Measurements from ENCODE around the gene CFAP298.

Gene CFAP298

DNA sequence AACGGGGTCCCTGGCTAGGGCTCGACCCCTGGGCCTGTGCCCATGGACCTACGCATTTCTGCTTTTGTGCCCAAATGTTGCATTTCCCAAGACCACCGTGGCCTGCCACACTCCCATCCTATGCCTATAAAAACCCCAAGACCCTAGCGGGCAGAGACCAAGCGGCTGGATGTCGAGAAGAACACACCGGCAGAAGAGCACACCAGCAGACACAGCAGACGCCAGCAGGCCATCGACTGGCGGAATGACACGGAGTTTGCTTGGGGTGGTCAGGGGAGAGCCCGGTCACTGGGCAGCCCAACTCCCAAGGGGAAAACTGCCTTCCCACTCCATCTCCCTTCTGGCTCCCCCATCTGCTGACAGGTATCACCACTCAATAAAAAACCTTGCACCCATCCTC lies 31.2 kb downstream of the CFAP298 start:
- no peak overlapping the region for H3K27ac ChIP-seq (ENCODE audit: low read depth, low read length, severe bottlenecking)
- no peaks in the 10 kb centered on the region for H3K36me3 ChIP-seq (ENCODE audit: control insufficient read depth, insufficient read depth, low read length)
- no peaks in the 10 kb centered on the region for H3K4me1 ChIP-seq (ENCODE audit: control insufficient read depth, insufficient read depth, low read length, poor library complexity, severe bottlenecking)
- H3K4me3 ChIP-seq (ENCODE audit: extremely low read depth, insufficient read depth, low read length, poor library complexity, severe bottlenecking) = no peak overlapping the region
- H3K9me3 ChIP-seq (ENCODE audit: control insufficient read depth, low read length) = no peaks in the 10 kb centered on the region
- WGBS, 2 experiments (ENCODE audit: insufficient coverage in 2 of 2) = 97 to 98% methylated on average over 8 of the region's 13 CpGs

DNA sequence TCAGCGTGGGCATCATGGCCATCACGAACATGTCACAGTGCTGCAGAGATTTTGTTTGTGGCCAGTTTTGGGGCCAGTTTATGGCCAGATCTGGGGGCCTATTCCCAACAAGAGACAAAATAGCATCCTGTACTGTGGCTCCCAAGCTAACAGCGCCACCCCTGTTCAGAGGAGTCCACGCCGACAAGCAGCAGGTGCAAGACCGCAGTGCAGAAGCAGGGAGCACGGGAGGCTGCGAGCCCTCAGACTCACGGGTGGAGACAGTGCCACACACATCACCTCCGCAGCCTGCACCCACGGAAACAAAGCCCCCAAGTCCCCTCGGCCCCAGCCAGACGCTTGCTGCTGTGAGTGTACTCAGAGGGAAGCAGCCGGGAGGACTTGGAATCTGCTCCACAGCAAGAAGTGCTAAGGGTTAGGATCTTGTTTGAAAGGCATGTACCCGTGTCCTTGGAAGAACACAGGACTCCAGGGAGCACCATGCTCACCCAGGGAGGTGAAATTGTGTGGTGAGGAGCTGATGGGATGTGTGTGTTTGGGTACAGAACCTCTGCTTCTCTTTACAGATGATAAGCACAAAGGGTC lies 34.0 kb downstream of the CFAP298 start:
- no peaks in the 10 kb centered on the region for H3K36me3 ChIP-seq (ENCODE audit: control insufficient read depth, insufficient read depth, low read length)
- no peaks in the 10 kb centered on the region for H3K4me1 ChIP-seq (ENCODE audit: control insufficient read depth, insufficient read depth, low read length, poor library complexity, severe bottlenecking)
- H3K9me3 ChIP-seq (ENCODE audit: control insufficient read depth, low read length) = no peaks in the 10 kb centered on the region
- WGBS, 2 experiments (ENCODE audit: insufficient coverage in 2 of 2) = 40% methylated on average over 8 to 11 of the region's 15 CpGs
- no peak overlapping the region for H3K27ac ChIP-seq (ENCODE audit: low read depth, low read length, severe bottlenecking)
- H3K4me3 ChIP-seq (ENCODE audit: extremely low read depth, insufficient read depth, low read length, poor library complexity, severe bottlenecking) = no peak overlapping the region

- Histone ChIP-seq H3K36me3 (ENCODE audit: control insufficient read depth, insufficient read depth, low read length) (no peaks in the 10 kb centered on the region), H3K9me3 (ENCODE audit: control insufficient read depth, low read length) (no peaks in the 10 kb centered on the region), H3K4me1 (ENCODE audit: control insufficient read depth, insufficient read depth, low read length, poor library complexity, severe bottlenecking) (no peaks in the 10 kb centered on the region), H3K27ac (ENCODE audit: low read depth, low read length, severe bottlenecking) (no peak overlapping the region), H3K4me3 (ENCODE audit: extremely low read depth, insufficient read depth, low read length, poor library complexity, severe bottlenecking) (no peak overlapping the region)
- 92 to 94% methylated on average over 10 to 11 of the region's 11 CpGs for WGBS, 2 experiments (ENCODE audit: insufficient coverage in 2 of 2)
Observed at GRCh38 chr21:32576011-32576410, 36.2 kb downstream of the CFAP298 start.

DNA sequence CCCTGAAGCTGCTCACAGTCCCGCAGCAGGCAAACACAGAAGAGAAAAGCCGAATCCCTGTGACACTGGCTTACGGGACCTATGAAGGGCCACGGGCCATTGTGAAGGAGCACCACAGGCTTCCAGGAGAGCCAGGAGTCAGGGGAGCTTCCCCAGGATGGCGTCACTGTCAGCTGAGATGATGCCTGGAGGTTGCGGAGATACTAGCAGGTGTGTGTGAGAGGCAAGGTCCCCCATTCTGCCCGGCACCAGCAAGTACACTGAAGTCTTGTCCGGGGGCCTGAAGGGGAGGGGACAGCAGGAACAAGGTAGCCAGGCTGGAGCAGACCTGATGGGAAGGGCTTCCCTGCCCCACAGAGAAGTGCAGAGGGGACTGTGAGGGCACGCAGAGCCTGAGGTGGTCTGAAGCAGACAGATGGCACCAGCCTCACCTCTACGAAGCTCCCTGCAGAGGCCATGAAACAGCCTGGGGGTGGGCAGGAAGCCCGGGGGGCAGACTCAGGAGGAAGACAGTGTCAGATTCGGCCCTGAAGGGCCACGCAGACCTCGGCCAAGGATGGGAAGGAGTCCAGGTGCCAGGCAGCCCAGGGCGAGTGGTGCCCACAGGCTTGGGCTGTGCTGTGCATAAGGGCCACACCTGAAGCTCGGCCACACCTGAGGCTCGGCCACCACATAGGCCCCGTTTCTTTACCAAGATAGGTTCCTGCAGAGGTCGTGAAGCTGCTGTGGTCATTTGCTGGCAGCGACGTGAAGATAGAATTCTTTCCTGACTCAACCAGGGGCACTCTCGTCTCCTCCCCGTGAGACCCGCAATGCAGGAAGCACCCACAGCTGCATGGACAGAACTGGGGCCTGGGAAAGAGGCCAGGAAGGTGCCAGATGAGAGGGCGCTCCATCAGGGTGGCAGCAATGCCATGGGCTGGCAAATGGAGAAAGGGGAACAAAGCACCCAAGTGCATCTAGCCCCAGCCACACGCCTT lies 36.9 kb downstream of the CFAP298 start:
- no peaks in the 10 kb centered on the region for H3K9me3 ChIP-seq (ENCODE audit: control insufficient read depth, low read length)
- H3K4me3 ChIP-seq (ENCODE audit: extremely low read depth, insufficient read depth, low read length, poor library complexity, severe bottlenecking) = no peak overlapping the region
- 91 to 92% methylated on average over 25 to 26 of the region's 26 CpGs for WGBS, 2 experiments (ENCODE audit: insufficient coverage in 2 of 2)
- no peaks in the 10 kb centered on the region for H3K4me1 ChIP-seq (ENCODE audit: control insufficient read depth, insufficient read depth, low read length, poor library complexity, severe bottlenecking)
- no peaks in the 10 kb centered on the region for H3K36me3 ChIP-seq (ENCODE audit: control insufficient read depth, insufficient read depth, low read length)
- no peak overlapping the region for H3K27ac ChIP-seq (ENCODE audit: low read depth, low read length, severe bottlenecking)

- Histone ChIP-seq H3K27ac (ENCODE audit: low read depth, low read length, severe bottlenecking) (no peak overlapping the region), H3K4me1 (ENCODE audit: control insufficient read depth, insufficient read depth, low read length, poor library complexity, severe bottlenecking) (no peaks in the 10 kb centered on the region), H3K9me3 (ENCODE audit: control insufficient read depth, low read length) (no peaks in the 10 kb centered on the region), H3K36me3 (ENCODE audit: control insufficient read depth, insufficient read depth, low read length) (no peaks in the 10 kb centered on the region), H3K4me3 (ENCODE audit: extremely low read depth, insufficient read depth, low read length, poor library complexity, severe bottlenecking) (no peak overlapping the region)
- WGBS, 2 experiments (ENCODE audit: insufficient coverage in 2 of 2) = 90 to 92% methylated on average over 17 to 19 of the region's 25 CpGs
Observed at GRCh38 chr21:32572574-32573420, 39.4 kb downstream of the CFAP298 start.

- no peaks in the 10 kb centered on the region for H3K36me3 ChIP-seq (ENCODE audit: control insufficient read depth, insufficient read depth, low read length)
- no peak overlapping the region for H3K27ac ChIP-seq (ENCODE audit: low read depth, low read length, severe bottlenecking)
- H3K9me3 ChIP-seq (ENCODE audit: control insufficient read depth, low read length) = no peaks in the 10 kb centered on the region
- H3K4me1 ChIP-seq (ENCODE audit: control insufficient read depth, insufficient read depth, low read length, poor library complexity, severe bottlenecking) = no peaks in the 10 kb centered on the region
- 85% methylated on average over 2 of the region's 3 CpGs; no CpG with 5 or more reads in 1 of the 2 experiments for WGBS, 2 experiments (ENCODE audit: insufficient coverage in 2 of 2)
- H3K4me3 ChIP-seq (ENCODE audit: extremely low read depth, insufficient read depth, low read length, poor library complexity, severe bottlenecking) = no peak overlapping the region
Observed at GRCh38 chr21:32570456-32570855, 41.7 kb downstream of the CFAP298 start.

DNA sequence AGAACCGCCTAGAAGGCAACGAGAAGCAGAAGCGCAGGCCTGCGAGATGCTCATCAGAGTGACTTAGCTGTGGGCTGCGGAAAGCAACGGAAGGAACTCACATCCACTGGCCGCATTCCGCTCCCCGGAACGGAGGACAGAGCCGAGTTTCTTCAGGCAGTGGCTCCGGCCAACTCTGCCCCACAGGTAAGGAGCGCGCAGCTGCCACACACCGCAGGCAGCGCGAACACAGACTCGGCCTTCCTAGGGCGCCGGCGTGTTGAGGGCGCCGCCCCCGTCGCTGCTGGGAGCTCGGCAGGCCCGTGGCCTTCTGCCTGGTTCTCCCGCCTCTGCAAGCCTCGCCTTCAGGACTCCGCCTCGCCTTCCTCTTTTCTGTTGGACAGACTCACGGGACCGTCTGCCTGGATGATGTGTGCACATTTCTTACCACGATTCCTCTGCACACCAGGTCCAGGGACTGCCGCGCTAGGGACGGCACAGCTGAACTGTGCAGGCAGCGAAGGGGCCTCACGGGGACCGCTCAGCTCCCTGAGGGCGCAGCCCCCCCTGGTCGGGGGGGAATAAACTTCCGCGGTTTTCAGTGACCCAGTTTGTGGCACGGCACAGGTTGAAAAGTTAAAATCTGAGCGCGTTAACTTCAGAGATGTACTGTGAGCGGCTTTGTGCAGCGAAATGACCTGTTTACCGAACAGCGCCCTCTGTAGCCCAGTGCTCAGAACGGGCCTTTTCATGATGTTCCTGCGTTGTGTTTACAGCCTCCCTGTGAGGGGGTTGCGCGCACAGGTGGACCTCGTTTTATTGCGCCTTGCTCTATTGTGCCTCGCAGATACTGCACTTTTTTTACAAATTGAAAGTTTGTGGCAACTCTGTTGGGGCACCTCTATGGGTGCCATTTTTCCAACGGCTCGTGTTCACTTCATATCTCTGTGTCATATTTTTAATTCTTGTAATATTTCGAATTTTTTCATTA lies 42.6 kb downstream of the CFAP298 start:
- H3K36me3 ChIP-seq (ENCODE audit: control insufficient read depth, insufficient read depth, low read length) = no peaks in the 10 kb centered on the region
- peak overlapping the region; percentile 45 for H3K4me3 ChIP-seq (ENCODE audit: extremely low read depth, insufficient read depth, low read length, poor library complexity, severe bottlenecking)
- no peak overlapping the region for H3K27ac ChIP-seq (ENCODE audit: low read depth, low read length, severe bottlenecking)
- no peaks in the 10 kb centered on the region for H3K9me3 ChIP-seq (ENCODE audit: control insufficient read depth, low read length)
- H3K4me1 ChIP-seq (ENCODE audit: control insufficient read depth, insufficient read depth, low read length, poor library complexity, severe bottlenecking) = no peaks in the 10 kb centered on the region
- 8 to 9% methylated on average over 56 to 58 of the region's 61 CpGs for WGBS, 2 experiments (ENCODE audit: insufficient coverage in 2 of 2)

GRCh38 chr21:32567626-32568025 lies 44.6 kb downstream of the CFAP298 start:
- WGBS, 2 experiments (ENCODE audit: insufficient coverage in 2 of 2) = 92 to 96% methylated on average over 4 to 6 of the region's 8 CpGs
- no peaks in the 10 kb centered on the region for H3K9me3 ChIP-seq (ENCODE audit: control insufficient read depth, low read length)
- H3K36me3 ChIP-seq (ENCODE audit: control insufficient read depth, insufficient read depth, low read length) = no peaks in the 10 kb centered on the region
- no peak overlapping the region for H3K4me3 ChIP-seq (ENCODE audit: extremely low read depth, insufficient read depth, low read length, poor library complexity, severe bottlenecking)
- no peak overlapping the region for H3K27ac ChIP-seq (ENCODE audit: low read depth, low read length, severe bottlenecking)
- no peaks in the 10 kb centered on the region for H3K4me1 ChIP-seq (ENCODE audit: control insufficient read depth, insufficient read depth, low read length, poor library complexity, severe bottlenecking)

GRCh38 chr21:32566741-32567389 lies 45.3 kb downstream of the CFAP298 start:
- H3K36me3 ChIP-seq (ENCODE audit: control insufficient read depth, insufficient read depth, low read length) = no peaks in the 10 kb centered on the region

More at GRCh38 chr21:32566741-32567389, 45.3 kb downstream of the CFAP298 start:
- WGBS, 2 experiments (ENCODE audit: insufficient coverage in 2 of 2) = 87 to 90% methylated on average over 2 to 4 of the region's 5 CpGs
- Histone ChIP-seq H3K9me3 (ENCODE audit: control insufficient read depth, low read length) (no peaks in the 10 kb centered on the region), H3K4me1 (ENCODE audit: control insufficient read depth, insufficient read depth, low read length, poor library complexity, severe bottlenecking) (no peaks in the 10 kb centered on the region), H3K27ac (ENCODE audit: low read depth, low read length, severe bottlenecking) (no peak overlapping the region), H3K4me3 (ENCODE audit: extremely low read depth, insufficient read depth, low read length, poor library complexity, severe bottlenecking) (no peak overlapping the region)
